ENCODE data around the gene THAP4.
A peak's percentile ranks its signal among the peaks of the same experiment; 100 is the strongest.

THAP4 gene

GRCh38 chr2:241637795-241638660, 1.1 kb upstream of the THAP4 start:
- DNase-seq, result no peak

- DNase-seq, result peak; percentile 15
Observed at GRCh38 chr2:241636182-241637017, 558 bp downstream of the THAP4 start.

GRCh38 chr2:241635756-241636155, 1.2 kb downstream of the THAP4 start:
- no peak for DNase-seq

GRCh38 chr2:241633561-241633960, 3.4 kb downstream of the THAP4 start:
- DNase-seq, result no peak

GRCh38 chr2:241632478-241633325, 4.3 kb downstream of the THAP4 start:
- no peak for DNase-seq

- DNase-seq, result no peak
Observed at GRCh38 chr2:241629762-241630435, 7.1 kb downstream of the THAP4 start.

GRCh38 chr2:241627675-241628074, 9.3 kb downstream of the THAP4 start:
- no peak for DNase-seq

GRCh38 chr2:241620419-241620769, 16.6 kb downstream of the THAP4 start:
- DNase-seq, result no peak

GRCh38 chr2:241619597-241620418, 17.1 kb downstream of the THAP4 start:
- no peak for DNase-seq

GRCh38 chr2:241618829-241619228, 18.1 kb downstream of the THAP4 start:
- DNase-seq, result no peak

GRCh38 chr2:241618296-241618805, 18.6 kb downstream of the THAP4 start:
- DNase-seq, result no peak

GRCh38 chr2:241617431-241618154, 19.4 kb downstream of the THAP4 start:
- no peak for DNase-seq

- DNase-seq, result no peak
Observed at GRCh38 chr2:241616168-241617125, 20.5 kb downstream of the THAP4 start.

GRCh38 chr2:241615522-241616052, 21.4 kb downstream of the THAP4 start:
- DNase-seq, result no peak

GRCh38 chr2:241615041-241615440, 21.9 kb downstream of the THAP4 start:
- no peak for DNase-seq

- no peak for DNase-seq
Observed at GRCh38 chr2:241613017-241613780, 23.8 kb downstream of the THAP4 start.

GRCh38 chr2:241612156-241613016, 24.6 kb downstream of the THAP4 start:
- DNase-seq, result no peak
